Measurements from ENCODE around the gene OR10A3. TPM values are rescaled to one million over a fixed set of nuclear protein-coding genes. Genes with fewer than 3 reads are reported as not detected.

OR10A3 gene
- total RNA-seq, 3 donors from 2014 or later: not detected

DNA sequence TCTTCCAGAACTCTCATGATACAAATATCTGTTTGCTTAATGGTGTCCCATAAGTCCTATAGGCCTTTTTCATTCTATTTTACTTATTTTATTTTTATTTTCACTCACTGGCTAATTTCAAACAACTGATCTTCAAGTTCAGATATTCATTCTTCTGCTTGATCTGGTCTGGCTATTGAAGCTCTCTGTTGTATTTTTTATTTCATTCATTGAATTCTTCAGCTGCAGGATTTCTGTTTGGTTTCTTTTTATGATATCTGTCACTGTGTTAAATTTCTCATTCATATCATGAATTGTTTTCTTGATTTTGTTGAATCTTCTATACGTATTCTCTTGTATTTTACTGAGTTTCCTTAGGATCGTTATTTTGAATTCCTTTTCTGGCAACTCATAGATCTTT lies 2.6 kb upstream of the OR10A3 start:
- no peak for DNase-seq (ENCODE audit: low spot score in 2 of 2)
- intact Hi-C loops (cut with DNase I; ENCODE audit: low total_unique reads): loop anchor here (5.0 kb wide), 1 partner anchor 1232 kb away; no protein-coding TSS in a partner anchor
- no peak overlapping the region for H3K4me3 ChIP-seq
- no peaks in the 10 kb centered on the region for H3K4me1 ChIP-seq
- H3K36me3 ChIP-seq: no peaks in the 10 kb centered on the region
- H3K27ac ChIP-seq: no peak overlapping the region
- no peaks in the 10 kb centered on the region for H3K27me3 ChIP-seq
- TF ChIP-seq POLR2A (IDR thresholded peaks at IDR 0.05) (no peak), POLR2AphosphoS5 (IDR thresholded peaks at IDR 0.05) (no peak), CTCF (IDR thresholded peaks at IDR 0.05) (no peak)
- H3K9me3 ChIP-seq: peaks cover 18 to 25% of the 10 kb centered on the region in 2 donors

DNA sequence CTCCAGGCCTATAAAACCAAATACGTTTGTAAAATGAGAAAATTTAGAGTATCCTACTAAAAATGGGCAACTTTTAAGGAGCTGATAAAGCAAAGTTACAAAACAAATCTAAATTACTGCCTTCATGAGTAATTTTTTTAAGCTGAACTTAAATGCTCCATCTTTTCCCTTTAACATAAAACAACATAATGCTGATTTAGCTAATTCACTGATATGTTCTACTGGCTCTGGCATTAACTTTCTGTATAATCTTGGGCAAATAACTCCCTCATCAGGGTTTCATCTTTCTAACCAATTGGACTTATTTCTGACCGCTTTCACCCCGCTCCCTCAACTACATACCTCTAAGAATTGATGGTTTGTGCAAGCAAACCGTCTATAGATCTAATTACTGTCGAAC lies 362 bp downstream of the OR10A3 start:
- no peak for TF ChIP-seq POLR2AphosphoS5 (IDR thresholded peaks at IDR 0.05)
- TF ChIP-seq POLR2A (IDR thresholded peaks at IDR 0.05): no peak
- no peak for TF ChIP-seq CTCF (IDR thresholded peaks at IDR 0.05)

GRCh38 chr11:7936615-7937014 lies 4.9 kb downstream of the OR10A3 start:
- no peak for DNase-seq (ENCODE audit: low spot score in 2 of 2)
- Histone ChIP-seq H3K4me1 (no peaks in the 10 kb centered on the region), H3K9me3 (no peaks in the 10 kb centered on the region), H3K4me3 (no peak overlapping the region), H3K27ac (no peak overlapping the region), H3K27me3 (no peaks in the 10 kb centered on the region), H3K36me3 (no peaks in the 10 kb centered on the region)
- intact Hi-C loops (cut with DNase I; ENCODE audit: low total_unique reads): no loop called here
- TF ChIP-seq CTCF (IDR thresholded peaks at IDR 0.05) (no peak), POLR2AphosphoS5 (IDR thresholded peaks at IDR 0.05) (no peak), POLR2A (IDR thresholded peaks at IDR 0.05) (no peak)

More for the DNA sequence above, 362 bp downstream of the OR10A3 start:
- H3K27me3 ChIP-seq: no peaks in the 10 kb centered on the region
- H3K27ac ChIP-seq: no peak overlapping the region
- H3K4me1 ChIP-seq: no peaks in the 10 kb centered on the region
- intact Hi-C loops (cut with DNase I; ENCODE audit: low total_unique reads): loop anchor here (5.0 kb wide), 1 partner anchor 1229 kb away; no protein-coding TSS in a partner anchor
- H3K9me3 ChIP-seq: peaks cover 18 to 25% of the 10 kb centered on the region in 2 donors
- H3K36me3 ChIP-seq: no peaks in the 10 kb centered on the region
- H3K4me3 ChIP-seq: no peak overlapping the region
- no peak for DNase-seq (ENCODE audit: low spot score in 2 of 2)

GRCh38 chr11:7931168-7931567 lies 10.3 kb downstream of the OR10A3 start, which contains the start of gene OR10A6:
Gene OR10A6, minus strand, starts transcription at chr11:7931268. Its CDS starts 2,606 bp downstream, at chr11:7928662.
- Histone ChIP-seq H3K4me3 (no peak within 1 kb of the TSS), H3K27ac (no peak within 1 kb of the TSS), H3K9me3 (no peaks in the 10 kb centered on the region), H3K36me3 (no peaks in the 10 kb centered on the region), H3K27me3 (no peaks in the 10 kb centered on the region), H3K4me1 (no peaks in the 10 kb centered on the region)
- DNase-seq (ENCODE audit: low spot score in 2 of 2): no peak
- intact Hi-C loops (cut with DNase I; ENCODE audit: low total_unique reads): no loop called here
- TF ChIP-seq POLR2A (IDR thresholded peaks at IDR 0.05) (no peak), POLR2AphosphoS5 (IDR thresholded peaks at IDR 0.05) (no peak), CTCF (IDR thresholded peaks at IDR 0.05) (no peak)

GRCh38 chr11:7927635-7928034 lies 13.9 kb downstream of the OR10A3 start:
- H3K27me3 ChIP-seq: no peaks in the 10 kb centered on the region
- H3K4me3 ChIP-seq: no peak overlapping the region
- no peaks in the 10 kb centered on the region for H3K4me1 ChIP-seq
- H3K27ac ChIP-seq: no peak overlapping the region
- no peak for DNase-seq (ENCODE audit: low spot score in 2 of 2)
- no peaks in the 10 kb centered on the region for H3K9me3 ChIP-seq
- no peaks in the 10 kb centered on the region for H3K36me3 ChIP-seq
- intact Hi-C loops (cut with DNase I; ENCODE audit: low total_unique reads): no loop called here
- no peak for TF ChIP-seq POLR2A (IDR thresholded peaks at IDR 0.05)
- TF ChIP-seq CTCF (IDR thresholded peaks at IDR 0.05): no peak
- no peak for TF ChIP-seq POLR2AphosphoS5 (IDR thresholded peaks at IDR 0.05)

All from breast epithelium (tissue), 4 donors.